K562 (cell line): ENCODE measurements around the gene ZCCHC8. TPM values are rescaled to one million over a fixed set of nuclear protein-coding genes. Genes with fewer than 3 reads are reported as not detected.

Source experiments
- ATF1 ChIP-seq, 2 experiments: fragments of 450-650 bp in 1 of 2; IDR thresholded peaks; 2 replicates each; pipeline ENCODE4 v1.6.1; 2016; ENCODE audit warnings: missing compliant biosample characterization in 1 of 2, missing genetic modification characterization in 1 of 2
- ATF3 ChIP-seq, 2 experiments: fragments of 450-650 bp in 1 of 2; sonication (generic) in 1 of 2; formaldehyde crosslinking in 1 of 2; IDR thresholded peaks in 1 of 2; conservative IDR thresholded peaks in 1 of 2; 2 replicates each; pipeline versions ENCODE4 v1.6.1 to v1.8.1; 2016 to 2023; ENCODE audit warnings: mild to moderate bottlenecking in 2 of 2, moderate library complexity in 2 of 2, inconsistent platforms in 1 of 2, missing genetic modification reagents in 1 of 2
- BCLAF1 ChIP-seq, 2 experiments: fragments of 450-650 bp in 1 of 2; IDR thresholded peaks; 2 replicates each; pipeline ENCODE4 v1.6.1; 2011 to 2017; ENCODE audit warnings: low read depth in 2 of 2, antibody characterized with exemption in 1 of 2, borderline replicate concordance in 1 of 2, low read length in 1 of 2, mild to moderate bottlenecking in 1 of 2, mixed read lengths in 1 of 2; ENCODE audit not compliant: control insufficient read depth in 1 of 2
- BCOR ChIP-seq: fragments of 450-650 bp; IDR thresholded peaks from 2 replicates; pipeline ENCODE4 v1.6.1; 2016
- CTBP1 ChIP-seq: fragments of 450-650 bp; IDR thresholded peaks from 2 replicates; pipeline ENCODE4 v1.6.1; 2016; ENCODE audit warnings: borderline replicate concordance
- E2F1 ChIP-seq: sonication (generic); formaldehyde crosslinking; IDR thresholded peaks from 2 replicates; pipeline ENCODE4 v1.8.1; 2023; ENCODE audit warnings: mild to moderate bottlenecking, missing genetic modification reagents, moderate library complexity
- GTF2A2 ChIP-seq: IDR thresholded peaks from 2 replicates; pipeline ENCODE4 v1.6.1; 2016; ENCODE audit warnings: mild to moderate bottlenecking, missing genetic modification characterization, missing compliant biosample characterization
- HNRNPH1 ChIP-seq: fragments of 200-400 bp; formaldehyde crosslinking; optimal IDR thresholded peaks from 2 replicates; pipeline ENCODE3; 2017; ENCODE audit warnings: low read depth, mild to moderate bottlenecking, low read length, moderate library complexity
- MEF2A ChIP-seq: IDR thresholded peaks from 2 replicates; pipeline ENCODE4 v1.6.1; 2011; ENCODE audit warnings: low read depth, mild to moderate bottlenecking, low read length, moderate library complexity; ENCODE audit not compliant: control insufficient read depth
- NFYB ChIP-seq: IDR thresholded peaks from 2 replicates; pipeline ENCODE4 v1.6.1; 2011; ENCODE audit warnings: mild to moderate bottlenecking, moderate library complexity; ENCODE audit not compliant: insufficient read length; ENCODE audit errors: extremely low read depth
- POLR2AphosphoS2 ChIP-seq: IDR thresholded peaks from 2 replicates; pipeline ENCODE4 v1.6.1; 2012; ENCODE audit warnings: low read length, improper control_type of control experiment
- SREBF1 ChIP-seq: fragments of 150-350 bp; IDR thresholded peaks from 2 replicates; pipeline ENCODE4 v1.6.1; 2014; ENCODE audit warnings: antibody characterized with exemption, low read depth, low read length, borderline replicate concordance
- SRSF1 ChIP-seq: fragments of 200-400 bp; formaldehyde crosslinking; IDR thresholded peaks from 2 replicates; pipeline ENCODE4 v1.6.1; 2017; ENCODE audit warnings: mild to moderate bottlenecking, low read depth, low read length, moderate library complexity
- TCF3 ChIP-seq: sonication (generic); formaldehyde crosslinking; IDR thresholded peaks from 2 replicates; pipeline ENCODE4 v1.4.0; 2020; ENCODE audit warnings: mild to moderate bottlenecking, missing genetic modification reagents
- UBTF ChIP-seq, 2 experiments: IDR thresholded peaks; 2 replicates each; pipeline ENCODE4 v1.6.1; 2012; ENCODE audit warnings: improper control_type of control experiment in 2 of 2, low read depth in 2 of 2, low read length in 2 of 2, borderline replicate concordance in 1 of 2
- ZNF165 ChIP-seq: fragments of 250-450 bp; sonication (Bioruptor Pico); IDR thresholded peaks from 2 replicates; pipeline ENCODE4 v1.4.0; 2020; ENCODE audit warnings: borderline replicate concordance
- ZNF76 ChIP-seq: fragments of 250-450 bp; sonication (Bioruptor Pico); IDR thresholded peaks from 2 replicates; pipeline ENCODE4 v1.4.0; 2020; ENCODE audit warnings: mild to moderate bottlenecking, moderate library complexity, borderline replicate concordance
- polyA plus RNA-seq, 8 experiments: library from polyadenylated mRNA; depleted of rRNA in 4 of 8; stranded (reverse) in 5 of 8; unstranded in 3 of 8; fragments of >200 nt; fragmentation: Nextera tagmentation in 2 of 8; fragmentation: Illumina TruSeq in 1 of 8; extraction: Ambion mirVana in 2 of 8; extraction: Trizol in 1 of 8; gene quantifications; 2 replicates each; pipeline versions ENCODE4 v1.2.1 to v1.2.3, GENCODE V29; 2011 to 2014; ENCODE audit warnings: inconsistent platforms in 1 of 8, missing spikeins in 1 of 8
- total RNA-seq, 7 experiments: library from RNA; depleted of rRNA in 6 of 7; stranded (reverse); fragments of >200 nt in 6 of 7; fragmentation: Illumina TruSeq in 2 of 7; extraction: Trizol in 2 of 7; gene quantifications; 2 replicates each; pipeline versions ENCODE4 v1.2.1 to v1.2.3, GENCODE V29; 2011 to 2021; ENCODE audit warnings: low replicate concordance in 1 of 7

The ZCCHC8 gene
- total and polyA plus RNA-seq, 9 of the 15 experiments (the other 6 are each of a cell fraction or from before 2014, with no cell fraction given), result 14.8 to 50.9 (median 34.1) TPM

- no peak for TF ChIP-seq BCLAF1 (IDR thresholded peaks at IDR 0.05; ENCODE audit: borderline replicate concordance in 1 of 2, control insufficient read depth in 1 of 2, low read depth in 2 of 2, low read length in 1 of 2)
- no peak for TF ChIP-seq ZNF165 (CRISPR knock-in tag)
- TF ChIP-seq SRSF1, result no peak
- TF ChIP-seq E2F1 (CRISPR knock-in tag), result peak; percentile 19; the same call in 1 of the 2 replicates
- no peak for TF ChIP-seq HNRNPH1
- no peak for TF ChIP-seq ATF1 (CRISPR knock-in tag; IDR thresholded peaks at IDR 0.05)
- no peak for TF ChIP-seq ATF1 (tag; IDR thresholded peaks at IDR 0.05)
- no peak for TF ChIP-seq NFYB
- no peak for TF ChIP-seq SREBF1
- no peak for TF ChIP-seq GTF2A2 (tag)
- TF ChIP-seq MEF2A, result no peak
- no peak for TF ChIP-seq UBTF (IDR thresholded peaks at IDR 0.05; ENCODE audit: borderline replicate concordance in 1 of 2, low read depth in 2 of 2, low read length in 2 of 2)
- TF ChIP-seq POLR2AphosphoS2, result no peak
- no peak for TF ChIP-seq CTBP1
- TF ChIP-seq BCOR, result no peak
- TF ChIP-seq ATF3 (IDR thresholded peaks at IDR 0.05), result 0 out of 2 replicates have a peak, but pooled peaks have one; percentile 12
- no peak for TF ChIP-seq ATF3 (CRISPR knock-in tag; conservative IDR thresholded peaks at IDR 0.05)
- no peak for TF ChIP-seq ZNF76 (CRISPR knock-in tag)
- no peak for TF ChIP-seq TCF3 (CRISPR knock-in tag)
Observed at GRCh38 chr12:122523280-122523679, 22.5 kb upstream of the ZCCHC8 start (continued).
